HG03060 (cell line): ENCODE measurements around the gene RPL13A.

Experiments used
- ATAC-seq: cut with Tn5 transposase; IDR thresholded peaks from one replicate; pipeline ENCODE4 v1.9.1; 2021; ENCODE audit warnings: low read depth, moderate number of reproducible peaks; ENCODE audit not compliant: unreplicated experiment

Gene RPL13A

DNA sequence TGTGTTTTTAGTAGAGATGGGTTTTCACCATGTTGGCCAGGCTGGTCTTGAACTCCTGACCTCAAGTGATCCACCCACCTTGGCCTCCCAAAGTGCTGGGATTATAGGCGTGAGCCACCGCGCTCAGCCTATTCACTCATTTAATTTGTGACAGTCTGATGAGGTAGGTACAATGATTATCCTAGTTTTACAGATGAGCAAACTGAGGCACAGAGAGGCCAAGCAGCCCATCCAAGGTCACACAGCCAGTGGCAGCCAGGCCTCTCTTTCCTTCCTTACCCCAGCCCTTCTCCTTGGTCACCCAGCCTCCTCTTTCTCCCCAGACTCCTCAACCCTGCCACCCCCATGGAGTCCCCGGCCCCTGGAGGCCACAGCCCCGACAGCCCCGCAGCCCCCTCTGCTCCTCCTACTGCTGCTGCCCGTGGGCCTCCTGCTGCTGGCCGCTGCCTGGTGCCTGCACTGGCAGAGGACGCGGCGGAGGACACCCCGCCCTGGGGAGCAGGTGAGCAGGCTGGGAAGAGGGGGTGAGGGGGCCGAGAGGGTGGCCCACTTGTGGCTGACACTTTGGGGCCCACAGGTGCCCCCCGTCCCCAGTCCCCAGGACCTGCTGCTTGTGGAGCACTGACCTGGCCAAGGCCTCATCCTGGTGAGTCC, 7.3 kb upstream of the RPL13A start:
- ATAC-seq: no peak

DNA sequence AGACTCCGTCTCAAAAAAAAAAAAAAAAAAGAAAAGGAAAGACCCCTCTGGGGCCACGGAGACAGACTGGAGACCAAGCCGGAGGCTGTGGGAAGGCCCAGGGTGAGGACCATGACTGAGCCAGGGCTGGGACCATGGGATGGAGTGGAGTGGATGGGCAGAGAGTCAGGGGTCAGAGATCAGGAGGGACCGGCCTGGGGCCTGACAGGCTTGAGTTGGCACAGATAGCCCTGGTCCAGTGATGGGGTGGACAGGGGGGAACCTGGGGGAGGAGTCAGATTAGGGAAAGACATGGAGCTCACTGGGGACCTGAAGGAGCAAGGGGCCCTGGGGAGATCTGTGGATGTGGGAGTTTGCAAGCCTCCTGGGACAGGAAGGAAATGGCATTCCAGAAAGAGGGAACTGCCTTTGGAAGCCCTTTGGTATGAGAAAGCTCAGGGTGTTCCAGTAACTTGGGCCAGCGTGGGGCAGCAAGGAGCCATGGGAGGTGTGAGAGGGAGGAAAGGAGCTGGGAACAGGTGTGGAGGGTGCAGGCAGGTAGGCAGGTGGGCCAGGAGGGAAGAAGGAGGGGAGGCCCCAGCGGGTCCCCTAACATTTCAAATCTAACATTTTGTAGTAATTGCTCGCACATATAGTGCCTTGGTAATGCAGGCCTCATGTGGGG, 6.3 kb upstream of the RPL13A start:
- ATAC-seq: no peak

DNA sequence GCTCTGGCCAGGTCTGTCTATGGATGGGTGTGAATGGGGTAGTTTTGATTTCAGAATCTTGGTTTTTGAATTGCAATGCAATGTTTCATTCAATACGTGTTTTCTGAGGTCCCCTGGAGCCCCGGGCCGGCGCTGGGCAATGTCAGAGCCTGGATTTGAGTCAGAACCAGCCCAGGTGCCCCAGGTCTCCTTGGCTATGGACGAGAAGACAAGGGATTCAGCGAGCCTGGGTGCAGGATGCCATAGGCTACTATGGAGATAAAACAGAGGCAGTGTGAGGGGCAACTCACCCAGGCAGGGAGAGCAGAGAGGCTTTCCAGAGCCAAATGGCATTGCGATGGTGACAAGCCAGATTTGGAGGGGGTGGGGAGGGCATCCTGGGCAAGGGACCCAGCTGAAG, 1.2 kb upstream of the RPL13A start:
- no peak for ATAC-seq

DNA sequence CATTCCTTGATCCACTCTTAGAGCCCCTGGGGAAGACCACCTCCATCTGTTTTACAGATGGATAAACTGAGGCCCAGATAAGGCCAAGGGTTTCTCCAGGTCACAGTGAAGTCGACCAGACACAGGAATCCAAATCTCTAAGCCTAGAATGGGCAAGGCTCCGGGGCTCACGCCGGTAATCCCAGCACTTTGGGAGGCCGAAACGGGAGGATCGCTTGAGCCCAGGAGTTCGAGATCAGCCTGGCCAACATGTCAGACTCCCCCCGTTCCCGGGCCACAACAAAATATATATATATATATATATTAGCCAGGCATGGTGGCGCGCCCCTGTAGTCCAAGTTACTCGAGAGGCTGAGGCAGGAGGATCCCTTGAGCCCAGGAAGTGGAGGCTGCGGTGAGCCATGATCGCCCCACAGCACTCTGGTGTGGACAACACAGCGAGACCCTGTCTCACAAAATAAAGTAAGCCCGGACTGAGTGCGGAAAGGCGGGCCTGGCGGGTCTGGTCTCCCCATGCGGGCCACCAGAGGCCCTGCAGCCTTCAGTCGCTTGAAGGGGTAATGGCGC, 615 bp upstream of the RPL13A start:
- ATAC-seq: no peak

DNA sequence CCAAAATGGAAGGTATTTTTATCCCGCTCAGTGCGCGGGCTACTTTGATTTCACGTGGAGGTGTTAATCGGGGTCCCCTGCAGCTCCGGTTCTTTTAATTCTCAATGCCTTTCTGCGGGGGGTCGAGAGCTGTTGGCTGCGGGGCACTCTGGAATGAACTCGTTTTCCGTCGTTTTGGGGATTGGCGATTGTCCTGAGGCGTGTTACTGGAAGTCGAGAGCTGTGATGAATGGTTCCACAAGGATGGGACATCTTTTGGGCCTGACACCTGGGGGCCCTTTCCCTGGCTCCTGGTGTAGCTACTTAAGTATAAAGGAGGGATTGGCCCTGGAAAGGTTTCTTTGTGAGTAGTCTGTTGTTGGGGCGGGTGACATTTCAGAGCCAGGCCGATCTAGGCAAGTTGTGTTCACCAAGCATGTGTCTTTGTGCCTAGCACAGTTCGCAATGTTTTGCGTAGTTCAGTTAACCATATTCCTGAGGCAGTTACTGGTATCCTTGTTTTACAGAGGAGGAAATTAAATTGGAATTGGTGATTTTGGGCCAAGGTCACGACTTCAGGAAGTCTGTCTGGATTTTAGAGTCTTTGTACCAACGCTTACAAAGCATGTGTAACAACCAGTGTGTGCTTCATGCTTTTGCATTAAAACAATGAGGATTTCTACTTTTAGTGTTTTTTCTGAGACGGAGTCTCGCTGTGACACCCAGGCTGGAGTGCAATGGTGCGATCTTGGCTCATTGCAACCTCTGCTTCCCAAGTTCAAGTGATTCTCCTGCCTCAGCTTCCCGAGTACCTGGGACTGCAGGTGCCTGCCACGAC, 846 bp downstream of the RPL13A start:
- ATAC-seq: no peak

DNA sequence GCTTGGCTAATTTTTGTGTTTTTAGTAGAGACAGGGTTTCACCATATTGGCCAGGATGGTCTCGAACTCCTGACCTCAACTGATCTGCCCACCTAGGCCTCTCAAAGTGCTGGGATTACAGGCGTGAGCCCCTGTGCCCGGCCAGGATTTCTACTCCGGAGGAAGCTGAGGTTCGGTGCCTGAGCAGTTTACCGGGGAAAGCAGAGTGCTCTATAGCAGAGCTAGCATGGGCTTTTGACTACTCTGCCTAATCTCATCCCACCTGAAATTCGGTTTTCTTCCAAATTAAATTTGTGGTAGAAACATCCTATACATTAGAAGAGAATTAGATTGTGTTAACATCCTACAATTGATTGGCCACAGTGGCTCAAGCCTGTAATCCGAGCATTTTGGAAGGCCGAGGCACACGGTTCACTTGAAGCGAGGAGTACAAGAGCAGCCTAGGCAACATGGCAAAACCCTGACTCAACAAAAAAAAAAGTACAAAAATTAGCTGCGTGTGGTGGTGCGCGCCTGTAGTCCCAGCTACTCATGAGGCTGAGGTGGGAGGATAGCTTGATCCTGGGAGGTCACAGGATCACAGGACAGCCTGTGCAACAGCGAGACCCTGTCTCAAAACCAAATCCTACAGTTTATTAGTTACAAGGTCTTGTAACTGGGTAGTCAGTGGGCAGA, 1.6 kb downstream of the RPL13A start:
- no peak for ATAC-seq

DNA sequence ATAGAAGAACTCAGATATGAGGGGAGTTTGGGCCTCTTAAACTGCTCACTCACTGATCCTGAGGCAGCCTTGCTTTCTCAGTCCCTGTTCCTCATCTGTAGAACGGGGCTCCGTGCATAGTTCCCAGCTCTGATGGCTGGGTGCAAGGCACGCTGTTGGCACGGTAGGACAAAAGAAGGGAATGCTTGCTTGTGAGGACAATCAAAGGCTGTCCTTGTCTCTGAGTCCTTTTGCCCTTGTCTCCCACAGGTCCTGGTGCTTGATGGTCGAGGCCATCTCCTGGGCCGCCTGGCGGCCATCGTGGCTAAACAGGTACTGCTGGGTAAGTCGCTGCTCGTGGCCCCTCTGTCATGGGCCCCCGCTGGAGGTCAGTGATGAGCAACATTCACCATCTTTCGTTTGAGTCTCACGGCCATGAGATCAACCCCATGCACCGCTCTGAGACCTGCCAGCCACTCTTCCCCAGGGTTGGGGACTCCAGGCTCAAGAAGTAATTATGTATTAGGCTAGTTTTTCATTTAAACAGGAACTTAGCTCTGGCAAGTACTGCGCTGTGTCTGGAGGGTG, 2.3 kb downstream of the RPL13A start:
- ATAC-seq: no peak

DNA sequence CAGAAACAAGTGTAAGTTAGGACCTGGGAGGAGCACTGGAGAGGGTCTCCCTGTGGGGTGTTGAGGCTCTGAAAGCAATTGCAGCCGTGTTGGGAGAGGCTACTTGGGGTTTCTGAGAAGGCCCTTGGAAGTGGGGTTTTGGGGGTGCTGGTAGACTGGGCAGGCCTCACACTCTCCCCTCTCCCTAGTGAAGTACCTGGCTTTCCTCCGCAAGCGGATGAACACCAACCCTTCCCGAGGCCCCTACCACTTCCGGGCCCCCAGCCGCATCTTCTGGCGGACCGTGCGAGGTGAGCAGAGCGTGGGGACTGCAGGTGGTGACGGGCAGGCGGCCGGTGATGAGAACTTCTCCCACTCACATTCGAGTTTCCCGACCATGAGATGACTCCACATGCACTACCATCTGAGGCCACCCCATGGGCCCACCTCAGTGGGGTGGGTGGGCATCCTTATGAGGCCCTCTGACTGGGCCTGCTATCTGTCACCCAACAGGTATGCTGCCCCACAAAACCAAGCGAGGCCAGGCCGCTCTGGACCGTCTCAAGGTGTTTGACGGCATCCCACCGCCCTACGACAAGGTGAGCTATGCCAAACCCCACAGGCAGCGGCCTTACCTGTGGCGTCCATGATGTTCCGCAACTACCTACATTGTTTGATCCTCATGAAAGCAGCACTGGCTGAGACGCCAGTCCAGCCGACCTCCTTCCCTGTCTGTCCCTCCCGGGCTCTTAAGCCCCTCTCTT, 3.0 kb downstream of the RPL13A start:
- ATAC-seq: no peak

DNA sequence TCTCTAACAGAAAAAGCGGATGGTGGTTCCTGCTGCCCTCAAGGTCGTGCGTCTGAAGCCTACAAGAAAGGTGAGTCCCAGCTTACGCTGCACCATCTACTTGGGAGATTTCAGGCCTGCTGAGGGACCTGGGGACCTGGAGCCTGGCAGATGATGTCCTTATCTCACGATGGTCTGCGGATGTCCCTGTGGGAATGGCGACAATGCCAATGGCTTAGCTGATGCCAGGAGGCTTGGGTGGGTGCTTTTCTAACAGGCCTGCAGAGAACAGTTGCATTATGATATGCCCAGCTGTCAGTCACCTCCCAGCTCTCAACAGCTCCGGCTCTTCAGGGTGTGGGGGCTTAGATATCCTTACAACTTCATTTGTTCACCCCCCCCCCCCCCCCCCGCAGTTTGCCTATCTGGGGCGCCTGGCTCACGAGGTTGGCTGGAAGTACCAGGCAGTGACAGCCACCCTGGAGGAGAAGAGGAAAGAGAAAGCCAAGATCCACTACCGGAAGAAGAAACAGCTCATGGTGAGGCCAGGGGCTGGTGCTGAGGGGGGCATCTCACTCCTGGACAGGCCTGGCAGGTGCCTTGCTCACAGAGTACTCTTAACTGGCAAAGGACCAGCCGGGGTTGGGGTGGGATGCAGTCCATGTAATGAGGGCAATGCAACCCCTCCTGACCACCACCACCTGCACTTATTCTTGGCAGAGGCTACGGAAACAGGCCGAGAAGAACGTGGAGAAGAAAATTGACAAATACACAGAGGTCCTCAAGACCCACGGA, 3.8 kb downstream of the RPL13A start:
- no peak for ATAC-seq

DNA sequence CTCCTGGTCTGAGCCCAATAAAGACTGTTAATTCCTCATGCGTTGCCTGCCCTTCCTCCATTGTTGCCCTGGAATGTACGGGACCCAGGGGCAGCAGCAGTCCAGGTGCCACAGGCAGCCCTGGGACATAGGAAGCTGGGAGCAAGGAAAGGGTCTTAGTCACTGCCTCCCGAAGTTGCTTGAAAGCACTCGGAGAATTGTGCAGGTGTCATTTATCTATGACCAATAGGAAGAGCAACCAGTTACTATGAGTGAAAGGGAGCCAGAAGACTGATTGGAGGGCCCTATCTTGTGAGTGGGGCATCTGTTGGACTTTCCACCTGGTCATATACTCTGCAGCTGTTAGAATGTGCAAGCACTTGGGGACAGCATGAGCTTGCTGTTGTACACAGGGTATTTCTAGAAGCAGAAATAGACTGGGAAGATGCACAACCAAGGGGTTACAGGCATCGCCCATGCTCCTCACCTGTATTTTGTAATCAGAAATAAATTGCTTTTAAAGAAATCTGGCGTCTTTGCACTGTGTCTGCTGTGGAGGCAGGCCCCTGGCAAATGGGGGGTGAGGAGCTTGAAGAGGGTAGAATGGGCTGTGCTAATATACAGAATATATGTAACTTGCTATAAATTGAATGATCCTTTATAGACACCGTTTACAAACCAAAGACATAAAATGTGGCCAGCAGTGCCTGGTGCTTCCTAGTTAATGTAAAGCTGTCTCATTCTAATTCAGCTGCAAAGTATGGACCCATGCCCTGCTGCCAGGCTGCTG, 4.6 kb downstream of the RPL13A start:
- ATAC-seq: no peak

DNA sequence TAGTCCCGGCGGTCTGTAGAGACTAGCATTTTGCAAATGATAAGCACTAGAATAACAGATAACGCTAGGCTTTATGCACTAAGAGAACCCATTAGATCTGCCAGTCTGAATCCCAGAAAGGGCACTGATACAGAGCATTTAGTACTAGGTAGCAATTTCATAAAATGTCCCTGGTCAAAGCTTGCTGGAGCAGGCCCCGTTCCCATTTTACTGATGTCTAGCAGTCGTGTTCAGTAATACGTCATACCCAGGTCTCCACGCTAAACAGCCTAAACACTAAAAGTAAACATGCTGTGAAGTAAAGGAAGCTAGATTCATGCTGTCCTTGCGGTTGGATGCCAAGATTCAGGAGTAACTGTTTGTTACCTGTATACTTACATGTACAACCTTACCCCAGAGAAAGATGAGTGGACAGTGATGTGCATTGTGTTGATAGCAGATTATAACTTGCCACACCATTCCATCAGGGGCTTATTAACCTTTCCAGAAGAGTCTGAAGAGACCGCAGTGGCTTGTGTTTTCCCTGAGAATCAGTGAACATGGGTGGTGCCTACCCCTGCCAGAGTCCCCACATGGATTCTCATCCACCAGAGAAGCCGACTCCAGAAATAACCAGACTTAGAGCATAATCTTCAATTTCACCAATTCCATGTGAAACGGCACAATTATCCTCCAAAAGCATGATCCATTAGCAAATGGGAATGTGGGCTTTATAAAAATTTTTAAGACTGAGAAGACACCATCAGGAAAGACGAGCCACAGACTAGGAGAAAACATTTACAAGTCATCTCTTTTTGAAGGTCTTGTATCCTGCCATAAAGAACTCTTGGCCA, 5.4 kb downstream of the RPL13A start:
- no peak for ATAC-seq

DNA sequence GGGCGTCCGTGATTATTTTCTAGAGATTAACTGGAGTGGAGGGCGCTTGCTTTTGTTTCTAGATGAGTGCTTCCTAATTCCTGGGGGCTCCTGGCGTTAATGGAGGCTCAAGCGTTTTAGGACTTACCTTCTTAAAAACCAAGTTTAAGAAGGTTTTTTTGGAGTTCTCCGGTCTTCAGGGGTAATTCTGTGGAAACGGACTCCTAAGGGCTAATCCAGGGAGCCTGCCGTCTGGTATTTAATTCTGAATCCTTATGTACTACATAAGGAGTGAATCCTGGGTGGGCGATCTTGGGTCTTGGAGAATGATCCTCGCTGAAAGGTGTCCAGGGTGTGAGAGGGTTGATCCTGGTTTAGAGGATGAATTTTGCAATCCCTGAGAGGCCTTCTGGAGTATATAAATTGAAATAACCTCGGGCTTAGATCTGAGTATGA, 9.2 kb downstream of the RPL13A start:
- no peak for ATAC-seq

DNA sequence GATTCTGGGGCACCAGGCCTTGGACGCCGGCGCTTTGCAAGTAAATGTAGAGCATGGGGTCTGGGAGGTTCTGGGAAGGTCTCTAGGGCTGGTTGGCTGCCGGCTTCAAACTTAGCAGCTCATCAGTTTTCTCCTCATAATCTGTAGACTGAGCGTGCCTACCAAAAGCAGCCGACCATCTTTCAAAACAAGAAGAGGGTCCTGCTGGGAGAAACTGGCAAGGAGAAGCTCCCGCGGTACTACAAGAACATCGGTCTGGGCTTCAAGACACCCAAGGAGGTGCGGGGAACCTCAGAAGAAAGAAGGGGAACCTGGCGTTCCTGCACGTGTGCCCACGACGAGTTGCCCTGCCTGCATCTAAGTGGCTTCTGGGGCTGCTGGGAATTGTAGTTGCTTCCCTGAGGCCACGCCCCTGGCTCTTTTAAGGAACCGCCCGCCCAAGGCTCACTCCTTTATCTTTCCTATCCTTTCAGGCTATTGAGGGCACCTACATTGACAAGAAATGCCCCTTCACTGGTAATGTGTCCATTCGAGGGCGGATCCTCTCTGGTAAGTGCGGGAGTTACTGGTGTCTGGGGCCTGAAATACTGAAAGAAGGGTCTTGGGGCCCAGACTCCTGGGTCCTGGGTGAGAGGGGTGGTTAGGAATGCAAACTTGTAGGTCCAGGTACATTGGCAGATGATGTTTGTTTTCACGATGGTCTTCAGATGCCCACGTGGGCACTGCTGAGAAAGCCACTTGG, 9.8 kb downstream of the RPL13A start:
- no peak for ATAC-seq

DNA sequence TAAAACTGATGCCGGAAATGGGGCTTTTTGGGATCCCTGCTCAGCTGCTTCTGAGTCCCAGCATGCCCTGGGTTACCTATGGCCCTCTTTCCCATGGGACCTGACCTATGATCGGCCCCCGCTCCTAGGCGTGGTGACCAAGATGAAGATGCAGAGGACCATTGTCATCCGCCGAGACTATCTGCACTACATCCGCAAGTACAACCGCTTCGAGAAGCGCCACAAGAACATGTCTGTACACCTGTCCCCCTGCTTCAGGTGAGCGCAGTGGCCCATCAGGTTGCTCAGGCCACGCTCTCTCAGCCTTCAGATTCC, 10.3 kb downstream of the RPL13A start:
- ATAC-seq: no peak

DNA sequence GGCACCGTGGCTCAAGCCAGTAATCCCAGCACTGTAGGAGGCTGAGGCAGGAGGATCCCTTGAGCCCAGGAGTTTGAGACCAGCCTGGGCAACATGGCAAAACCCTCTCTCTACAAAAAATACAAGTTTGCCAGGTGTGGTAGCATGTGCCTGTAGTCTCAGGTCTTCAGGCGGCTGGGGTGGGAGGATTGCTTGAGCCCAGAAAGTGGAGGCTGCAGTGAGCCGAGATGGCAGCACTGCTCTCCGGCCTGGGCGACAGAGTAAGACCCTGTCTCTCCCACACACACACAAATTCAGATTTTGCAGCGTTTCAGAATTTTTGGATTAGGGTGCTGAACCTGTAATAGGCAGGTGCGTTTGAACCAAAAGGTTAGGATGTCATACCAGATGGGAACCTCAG, 11.1 kb downstream of the RPL13A start:
- no peak for ATAC-seq

DNA sequence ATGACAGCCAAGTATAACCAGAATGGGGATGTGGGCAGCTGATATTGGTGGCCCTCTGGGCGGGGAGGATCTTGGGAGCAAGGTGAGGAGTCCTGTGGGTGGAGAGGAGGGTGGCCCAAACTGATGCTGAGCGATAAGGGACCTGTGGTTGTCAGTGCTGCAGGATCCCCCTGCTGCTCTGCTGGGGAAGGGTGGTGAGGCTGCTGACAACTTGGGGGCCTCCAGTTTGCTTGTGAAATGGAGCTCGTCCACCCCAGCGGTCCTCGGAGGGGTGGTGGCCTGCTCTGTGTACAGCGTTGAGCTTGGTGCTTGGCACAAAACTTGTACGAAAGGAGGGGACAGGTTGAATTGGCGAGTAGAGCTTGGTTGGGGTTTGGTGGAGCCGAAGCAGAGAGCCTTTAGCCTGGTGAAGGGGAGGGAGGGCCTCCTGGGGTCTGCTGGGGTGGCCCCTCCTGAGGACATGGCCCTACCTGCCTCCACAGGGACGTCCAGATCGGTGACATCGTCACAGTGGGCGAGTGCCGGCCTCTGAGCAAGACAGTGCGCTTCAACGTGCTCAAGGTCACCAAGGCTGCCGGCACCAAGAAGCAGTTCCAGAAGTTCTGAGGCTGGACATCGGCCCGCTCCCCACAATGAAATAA, 11.7 kb downstream of the RPL13A start:
- ATAC-seq: no peak
